H9 (cell line): ENCODE measurements around the gene TRIO. TPM values are rescaled to one million over a fixed set of nuclear protein-coding genes. Genes with fewer than 3 reads are reported as not detected.

ENCODE experiments used
- DNase-seq: peaks from one replicate; pipeline ENCODE4 v3.0.0-alpha.2; 2017
- H2AFZ ChIP-seq: one replicate; pipeline ENCODE4 v1.6.1; 2013; ENCODE audit warnings: mild to moderate bottlenecking, low read length, control low read depth, moderate library complexity
- H2AK5ac ChIP-seq: 2 replicates; pipeline ENCODE4 v1.6.1; 2013; ENCODE audit warnings: low read length, control low read depth, mixed read lengths; ENCODE audit not compliant: insufficient read length
- H2BK120ac ChIP-seq: one replicate; pipeline ENCODE4 v1.6.1; 2013; ENCODE audit warnings: low read depth, mild to moderate bottlenecking, low read length, control low read depth, inconsistent platforms; ENCODE audit not compliant: poor library complexity, severe bottlenecking
- H2BK12ac ChIP-seq: 2 replicates; pipeline ENCODE4 v1.6.1; 2013; ENCODE audit warnings: low read length, control low read depth, mixed read lengths, low read depth; ENCODE audit not compliant: insufficient read length
- H2BK15ac ChIP-seq: 2 replicates; pipeline ENCODE4 v1.6.1; 2013; ENCODE audit warnings: low read depth, low read length, control low read depth
- H2BK20ac ChIP-seq: one replicate; pipeline ENCODE4 v1.6.1; 2013; ENCODE audit warnings: low read depth, mild to moderate bottlenecking, low read length, control low read depth, inconsistent platforms; ENCODE audit not compliant: poor library complexity, severe bottlenecking
- H2BK5ac ChIP-seq: 2 replicates; pipeline ENCODE4 v1.6.1; 2013; ENCODE audit warnings: low read length, control low read depth, mixed read lengths; ENCODE audit not compliant: insufficient read length
- H3K14ac ChIP-seq: 2 replicates; pipeline ENCODE4 v1.6.1; 2013; ENCODE audit warnings: low read length, control low read depth; ENCODE audit not compliant: insufficient read depth
- H3K18ac ChIP-seq: 2 replicates; pipeline ENCODE4 v1.6.1; 2013; ENCODE audit warnings: low read depth, mild to moderate bottlenecking, mixed read lengths, low read length, control low read depth; ENCODE audit not compliant: insufficient read length
- H3K23ac ChIP-seq: 2 replicates; pipeline ENCODE4 v1.6.1; 2013; ENCODE audit warnings: low read length, control low read depth, mixed read lengths, low read depth; ENCODE audit not compliant: insufficient read length
- H3K23me2 ChIP-seq: 2 replicates; pipeline ENCODE4 v1.6.1; 2013; ENCODE audit warnings: low read depth, mild to moderate bottlenecking, mixed read lengths, low read length, control low read depth; ENCODE audit not compliant: insufficient read length, poor library complexity, severe bottlenecking
- H3K27ac ChIP-seq: 2 replicates; pipeline ENCODE4 v1.5.1; 2013; ENCODE audit warnings: low read length, control low read depth, mixed read lengths, low read depth; ENCODE audit not compliant: insufficient read length
- H3K27me3 ChIP-seq: 2 replicates; pipeline ENCODE4 v1.6.1; 2013; ENCODE audit warnings: low read length, control low read depth, inconsistent platforms; ENCODE audit not compliant: insufficient read depth
- H3K4ac ChIP-seq: 2 replicates; pipeline ENCODE4 v1.6.1; 2013; ENCODE audit warnings: low read depth, mild to moderate bottlenecking, control low read depth, inconsistent platforms, low read length, moderate library complexity
- H3K4me1 ChIP-seq: 2 replicates; pipeline ENCODE4 v1.6.1; 2013; ENCODE audit warnings: low read length, control low read depth, inconsistent platforms; ENCODE audit not compliant: insufficient read depth
- H3K4me2 ChIP-seq: 2 replicates; pipeline ENCODE4 v1.6.1; 2013; ENCODE audit warnings: low read length, control low read depth, mixed read lengths; ENCODE audit not compliant: insufficient read length, insufficient read depth
- H3K56ac ChIP-seq: 2 replicates; pipeline ENCODE4 v1.6.1; 2013; ENCODE audit warnings: low read depth, mild to moderate bottlenecking, mixed read lengths, low read length, control low read depth; ENCODE audit not compliant: insufficient read length
- H3K79me1 ChIP-seq: 2 replicates; pipeline ENCODE4 v1.6.1; 2013; ENCODE audit warnings: low read depth, mild to moderate bottlenecking, moderate library complexity, low read length, control low read depth, inconsistent platforms; ENCODE audit not compliant: insufficient read depth, poor library complexity, severe bottlenecking
- H3K79me2 ChIP-seq: 2 replicates; pipeline ENCODE4 v1.6.1; 2013; ENCODE audit warnings: low read length, control low read depth, inconsistent platforms; ENCODE audit not compliant: insufficient read depth
- H3K9ac ChIP-seq: 2 replicates; pipeline ENCODE4 v1.6.1; 2013; ENCODE audit warnings: low read length, control low read depth, mixed read lengths; ENCODE audit not compliant: insufficient read length; ENCODE audit errors: extremely low read depth
- H3K9me3 ChIP-seq: one replicate; pipeline ENCODE4 v1.6.1; 2013; ENCODE audit warnings: low read depth, low read length, inconsistent platforms; ENCODE audit not compliant: control insufficient read depth
- H3T11ph ChIP-seq: one replicate; pipeline ENCODE4 v1.6.1; 2013; ENCODE audit warnings: mild to moderate bottlenecking, low read length, control low read depth, inconsistent platforms
- H4K20me1 ChIP-seq: one replicate; pipeline ENCODE4 v1.6.1; 2013; ENCODE audit not compliant: control insufficient read depth, insufficient read length, insufficient read depth
- H4K5ac ChIP-seq: 2 replicates; pipeline ENCODE4 v1.6.1; 2013; ENCODE audit warnings: low read depth, mild to moderate bottlenecking, mixed read lengths, low read length, control low read depth; ENCODE audit not compliant: insufficient read length
- H4K8ac ChIP-seq: replicated peaks from 2 replicates; pipeline ENCODE4 v1.6.1; 2013; ENCODE audit warnings: low read length, control low read depth, mixed read lengths, low read depth; ENCODE audit not compliant: insufficient read length
- H4K91ac ChIP-seq: 2 replicates; pipeline ENCODE4 v1.6.1; 2013; ENCODE audit warnings: low read depth, mild to moderate bottlenecking, moderate library complexity, mixed read lengths, low read length, control low read depth; ENCODE audit not compliant: insufficient read length
- H3K27ac Mint-ChIP-seq, 3 experiments: 2 replicates in 2 of 3; 3 replicates in 1 of 3; pipeline ENCODE4 v1.8.0; 2020 to 2021; ENCODE audit warnings: mixed read lengths in 3 of 3, mild to moderate bottlenecking in 1 of 3, moderate library complexity in 1 of 3
- H3K27me3 Mint-ChIP-seq: 2 replicates; pipeline ENCODE4 v1.8.0; 2021; ENCODE audit warnings: low read depth, mild to moderate bottlenecking, moderate library complexity, mixed read lengths
- H3K36me3 Mint-ChIP-seq, 3 experiments: 2 replicates in 2 of 3; 3 replicates in 1 of 3; pipeline ENCODE4 v1.8.0; 2020 to 2021; ENCODE audit warnings: low read depth in 3 of 3, mixed read lengths in 3 of 3; ENCODE audit not compliant: insufficient read depth in 1 of 3
- H3K4me1 Mint-ChIP-seq, 2 experiments: 2 replicates each; pipeline ENCODE4 v1.8.0; 2020; ENCODE audit warnings: mixed read lengths in 2 of 2
- H3K4me3 Mint-ChIP-seq, 2 experiments: 2 replicates in 1 of 2; 3 replicates in 1 of 2; pipeline ENCODE4 v1.8.0; 2020 to 2021; ENCODE audit warnings: mild to moderate bottlenecking in 2 of 2, mixed read lengths in 2 of 2, moderate library complexity in 1 of 2
- H3K9me3 Mint-ChIP-seq, 2 experiments: 2 replicates in 1 of 2; 3 replicates in 1 of 2; pipeline ENCODE4 v1.8.0; 2020; ENCODE audit warnings: mild to moderate bottlenecking in 2 of 2, mixed read lengths in 2 of 2, moderate library complexity in 1 of 2
- WGBS: extraction: QIAGEN DNeasy Blood & Tissue Kit; methylation state at CpG from one replicate; pipeline ENCODE4 v1.1.7; 2013; ENCODE audit warnings: missing lambda C conversion rate, low lambda C conversion rate, mixed read lengths; ENCODE audit not compliant: insufficient read length; ENCODE audit errors: extremely low coverage; 5-methylcytosine and 5-hydroxymethylcytosine counted together
- total RNA-seq: library from RNA; stranded (reverse); gene quantifications from 2 replicates; pipeline ENCODE4 v1.2.1, GENCODE V29; 2021
- TF ChIP-seq, protein P1 (sequence below): fragments of 200-600 bp; sonication (generic); conservative IDR thresholded peaks from 3 replicates; pipeline ENCODE4 v1.8.0; 2021; ENCODE audit warnings: antibody characterized with exemption, mild to moderate bottlenecking

The TRIO gene
- total RNA-seq, 1 experiment from 2014 or later: 87.8 TPM

DNA sequence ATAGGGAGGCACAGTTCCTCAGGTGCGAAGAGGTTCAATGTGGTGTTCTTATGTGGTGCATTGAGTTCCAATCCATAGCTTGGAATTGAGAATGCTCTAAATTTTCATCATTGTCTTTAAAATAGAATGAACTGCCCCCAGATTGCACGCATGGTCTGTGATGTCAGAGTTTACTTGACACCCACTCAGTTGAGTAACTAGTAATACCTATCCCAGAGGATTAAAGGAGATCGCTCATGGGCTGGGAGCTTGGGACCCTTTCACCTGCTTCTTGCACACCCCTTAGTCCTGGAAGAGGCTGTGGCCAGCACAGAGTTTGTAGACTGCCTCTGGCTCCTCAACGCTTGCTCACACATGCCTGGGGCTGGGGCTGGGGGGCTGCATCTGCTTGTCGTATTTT, 343.3 kb downstream of the TRIO start:
- no peak overlapping the region for H3K27ac Mint-ChIP-seq
- Histone ChIP-seq H4K5ac (no peak overlapping the region), H3K79me2 (no peaks in the 10 kb centered on the region), H3K56ac (no peak overlapping the region), H3K4ac (no peak overlapping the region), H2BK120ac (no peak overlapping the region), H2AFZ (no peak overlapping the region), H3K27ac (no peak overlapping the region), H3K4me2 (no peak overlapping the region), H2BK15ac (no peak overlapping the region), H4K20me1 (no peaks in the 10 kb centered on the region), H3K27me3 (no peaks in the 10 kb centered on the region), H4K91ac (no peak overlapping the region), H3K23me2 (no peaks in the 10 kb centered on the region), H3K4me1 (no peaks in the 10 kb centered on the region), H2BK5ac (no peak overlapping the region), H3K18ac (no peak overlapping the region), H3K23ac (no peak overlapping the region), H3K79me1 (no peaks in the 10 kb centered on the region), H3K9me3 (no peaks in the 10 kb centered on the region), H3K14ac (no peak overlapping the region), H3K9ac (no peak overlapping the region), H2AK5ac (no peak overlapping the region), H4K8ac (no peak overlapping the region), H2BK20ac (no peak overlapping the region), H2BK12ac (no peak overlapping the region), H3T11ph (no peak overlapping the region)
- no peak overlapping the region for H3K4me3 Mint-ChIP-seq
- no CpG with 5 or more reads among the region's 5 CpGs for WGBS
- H3K4me1 Mint-ChIP-seq: no peaks in the 10 kb centered on the region
- no peaks in the 10 kb centered on the region for H3K27me3 Mint-ChIP-seq
- no peak for DNase-seq
- TF ChIP-seq, protein P1, sequence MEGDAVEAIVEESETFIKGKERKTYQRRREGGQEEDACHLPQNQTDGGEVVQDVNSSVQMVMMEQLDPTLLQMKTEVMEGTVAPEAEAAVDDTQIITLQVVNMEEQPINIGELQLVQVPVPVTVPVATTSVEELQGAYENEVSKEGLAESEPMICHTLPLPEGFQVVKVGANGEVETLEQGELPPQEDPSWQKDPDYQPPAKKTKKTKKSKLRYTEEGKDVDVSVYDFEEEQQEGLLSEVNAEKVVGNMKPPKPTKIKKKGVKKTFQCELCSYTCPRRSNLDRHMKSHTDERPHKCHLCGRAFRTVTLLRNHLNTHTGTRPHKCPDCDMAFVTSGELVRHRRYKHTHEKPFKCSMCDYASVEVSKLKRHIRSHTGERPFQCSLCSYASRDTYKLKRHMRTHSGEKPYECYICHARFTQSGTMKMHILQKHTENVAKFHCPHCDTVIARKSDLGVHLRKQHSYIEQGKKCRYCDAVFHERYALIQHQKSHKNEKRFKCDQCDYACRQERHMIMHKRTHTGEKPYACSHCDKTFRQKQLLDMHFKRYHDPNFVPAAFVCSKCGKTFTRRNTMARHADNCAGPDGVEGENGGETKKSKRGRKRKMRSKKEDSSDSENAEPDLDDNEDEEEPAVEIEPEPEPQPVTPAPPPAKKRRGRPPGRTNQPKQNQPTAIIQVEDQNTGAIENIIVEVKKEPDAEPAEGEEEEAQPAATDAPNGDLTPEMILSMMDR: no peak
- H3K9me3 Mint-ChIP-seq: no peaks in the 10 kb centered on the region
- peaks cover 15 to 65% (median 56%) of the 10 kb centered on the region in 3 experiments; a peak in 6 of 7 replicates for H3K36me3 Mint-ChIP-seq
